Esophagus squamous epithelium (tissue), 5 donors: ENCODE data around the gene COL23A1. TPM values are rescaled to one million over a fixed set of nuclear protein-coding genes. Genes with fewer than 3 reads are reported as not detected.

Experiments used
- DNase-seq: peaks from one replicate; lab custom pipeline; 2025; lab: John Stamatoyannopoulos, UW
- H3K27ac ChIP-seq, 4 donors: fragments of 200-600 bp; sonication (generic); one replicate each; pipeline ENCODE4 v1.5.1; 2016 to 2019; ENCODE audit warnings: mild to moderate bottlenecking in 1 of 4
- H3K27me3 ChIP-seq, 4 donors: fragments of 200-600 bp; sonication (generic); 1 replicate in 3 of 4; 2 replicates in 1 of 4; pipeline versions ENCODE4 v1.5.1 to v1.6.0; 2017 to 2021; ENCODE audit warnings: antibody characterized with exemption in 1 of 4
- H3K36me3 ChIP-seq, 3 donors: fragments of 200-600 bp; sonication (generic); one replicate each; pipeline ENCODE4 v1.5.1; 2016 to 2019
- H3K4me1 ChIP-seq, 3 donors: fragments of 200-600 bp; sonication (generic); one replicate each; pipeline ENCODE4 v1.5.1; 2017 to 2019
- H3K4me3 ChIP-seq, 4 donors: fragments of 200-600 bp; sonication (generic); 1 replicate in 3 of 4; 2 replicates in 1 of 4; pipeline ENCODE4 v1.5.1; 2016 to 2019; ENCODE audit warnings: mild to moderate bottlenecking in 2 of 4, moderate library complexity in 1 of 4
- H3K9me3 ChIP-seq, 3 donors: fragments of 200-600 bp; sonication (generic); one replicate each; pipeline ENCODE4 v1.5.1; 2016 to 2019
- CTCF ChIP-seq, 6 experiments: fragments of 450-650 bp in 4 of 6; fragments of 200-600 bp in 2 of 6; sonication (generic) in 2 of 6; IDR thresholded peaks; one replicate each; pipeline ENCODE4 v1.5.1; 2016 to 2019; ENCODE audit warnings: antibody characterized with exemption in 6 of 6, mild to moderate bottlenecking in 4 of 6, moderate library complexity in 4 of 6
- POLR2A ChIP-seq, 4 donors: fragments of 450-650 bp; IDR thresholded peaks; one replicate each; pipeline ENCODE4 v1.6.1; 2017; ENCODE audit warnings: antibody characterized with exemption in 4 of 4, mild to moderate bottlenecking in 4 of 4, moderate library complexity in 3 of 4
- WGBS, 2 donors: methylation state at CpG; one replicate each; pipeline ENCODE4 v1.1.5; 2018; 5-methylcytosine and 5-hydroxymethylcytosine counted together
- intact Hi-C: fragments of 100-400 bp; cut with DNase I; formaldehyde crosslinking; loops from one replicate; pipeline ENCODE4 v1.15.0; 2022
- total RNA-seq, 4 donors: library from RNA; depleted of rRNA; stranded (reverse); fragments of >200 nt; gene quantifications; one replicate each; pipeline ENCODE4 v1.1.0, GENCODE V29; 2016
- donor health status: DM: yes; HTN: yes; CAD: no.

COL23A1 gene
- total RNA-seq, 4 donors from 2014 or later, result 0.41 to 1.5 (median 0.44) TPM; not detected in 1

DNA sequence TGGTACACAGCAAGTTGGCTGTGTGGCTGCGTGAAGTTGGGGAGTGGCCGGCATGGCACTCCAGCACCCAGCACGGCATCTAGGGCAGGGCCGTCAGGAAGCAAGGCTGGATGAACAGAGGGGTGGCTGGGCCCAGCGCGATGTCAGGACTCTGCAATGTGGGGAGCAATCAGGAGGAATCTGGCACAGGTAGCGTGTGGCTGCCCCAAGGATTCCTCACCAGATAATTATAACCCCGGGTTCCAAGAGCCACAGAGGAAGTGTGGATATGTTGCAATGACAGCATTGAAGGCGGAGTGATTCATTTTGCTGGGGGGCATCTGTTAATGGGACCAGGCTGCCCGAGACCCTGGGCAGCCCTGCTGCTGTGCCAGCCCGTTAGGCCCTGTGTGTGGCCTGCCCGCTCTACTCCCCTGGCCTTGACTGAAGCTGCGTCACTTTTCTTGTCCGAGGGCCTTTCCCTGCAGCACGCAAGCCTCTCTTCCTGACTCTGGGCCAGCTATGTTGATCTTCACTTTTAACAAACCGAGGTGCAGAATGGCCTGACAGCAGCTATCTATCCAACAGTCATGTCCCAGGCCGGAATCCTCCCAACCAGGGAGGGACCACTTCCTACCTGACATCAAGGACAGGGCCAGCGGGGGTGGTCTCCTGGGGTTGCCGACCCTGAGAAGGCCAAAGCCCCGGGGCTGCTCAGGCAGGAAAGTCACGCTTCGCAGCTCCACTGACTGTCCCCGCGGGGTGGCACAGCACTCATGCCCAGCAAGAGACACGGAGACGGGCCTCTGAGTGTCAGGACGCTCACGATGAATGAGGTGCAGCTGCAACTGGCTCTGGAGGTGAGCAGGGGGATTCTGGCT is 239.6 kb downstream of the COL23A1 start:
- DNase-seq, result no peak
- peaks cover 0 to 37% (median 0%) of the 10 kb centered on the region in 4 donors for H3K27me3 ChIP-seq
- 78 to 79% methylated on average over 10 to 21 of the region's 28 CpGs for WGBS, 2 donors
- H3K4me3 ChIP-seq, result no peak overlapping the region
- intact Hi-C loops, result no loop called here
- H3K27ac ChIP-seq, result no peak overlapping the region
- TF ChIP-seq POLR2A (IDR thresholded peaks at IDR 0.05) (no peak), CTCF (IDR thresholded peaks at IDR 0.05) (no peak)
- peaks cover 0 to 6% (median 0%) of the 10 kb centered on the region in 3 donors for H3K4me1 ChIP-seq
- no peaks in the 10 kb centered on the region for H3K9me3 ChIP-seq
- no peaks in the 10 kb centered on the region for H3K36me3 ChIP-seq

- Histone ChIP-seq H3K36me3 (no peaks in the 10 kb centered on the region), H3K4me3 (no peak overlapping the region), H3K27me3 (peaks cover 0 to 35% (median 0%) of the 10 kb centered on the region in 4 donors), H3K27ac (no peak overlapping the region), H3K9me3 (no peaks in the 10 kb centered on the region), H3K4me1 (peaks cover 0 to 6% (median 0%) of the 10 kb centered on the region in 3 donors)
- 85 to 92% methylated on average over 5 of the region's 8 CpGs for WGBS, 2 donors
- no peak for DNase-seq
- intact Hi-C loops, result no loop called here
- TF ChIP-seq POLR2A (IDR thresholded peaks at IDR 0.05) (no peak), CTCF (IDR thresholded peaks at IDR 0.05) (no peak)
These were observed 240.4 kb downstream of the COL23A1 start for GRCh38 chr5:178349625-178350353.

GRCh38 chr5:178349075-178349511 is 241.1 kb downstream of the COL23A1 start:
- Histone ChIP-seq H3K36me3 (no peaks in the 10 kb centered on the region), H3K27ac (no peak overlapping the region), H3K9me3 (no peaks in the 10 kb centered on the region), H3K4me1 (peaks cover 0 to 6% (median 0%) of the 10 kb centered on the region in 3 donors), H3K4me3 (no peak overlapping the region), H3K27me3 (peaks cover 0 to 30% (median 0%) of the 10 kb centered on the region in 4 donors)
- no peak for DNase-seq
- WGBS, 2 donors, result 78 to 86% methylated on average over 12 to 13 of the region's 13 CpGs
- no peak for TF ChIP-seq CTCF (IDR thresholded peaks at IDR 0.05)
- TF ChIP-seq POLR2A (IDR thresholded peaks at IDR 0.05), result no peak
- intact Hi-C loops, result no loop called here

DNA sequence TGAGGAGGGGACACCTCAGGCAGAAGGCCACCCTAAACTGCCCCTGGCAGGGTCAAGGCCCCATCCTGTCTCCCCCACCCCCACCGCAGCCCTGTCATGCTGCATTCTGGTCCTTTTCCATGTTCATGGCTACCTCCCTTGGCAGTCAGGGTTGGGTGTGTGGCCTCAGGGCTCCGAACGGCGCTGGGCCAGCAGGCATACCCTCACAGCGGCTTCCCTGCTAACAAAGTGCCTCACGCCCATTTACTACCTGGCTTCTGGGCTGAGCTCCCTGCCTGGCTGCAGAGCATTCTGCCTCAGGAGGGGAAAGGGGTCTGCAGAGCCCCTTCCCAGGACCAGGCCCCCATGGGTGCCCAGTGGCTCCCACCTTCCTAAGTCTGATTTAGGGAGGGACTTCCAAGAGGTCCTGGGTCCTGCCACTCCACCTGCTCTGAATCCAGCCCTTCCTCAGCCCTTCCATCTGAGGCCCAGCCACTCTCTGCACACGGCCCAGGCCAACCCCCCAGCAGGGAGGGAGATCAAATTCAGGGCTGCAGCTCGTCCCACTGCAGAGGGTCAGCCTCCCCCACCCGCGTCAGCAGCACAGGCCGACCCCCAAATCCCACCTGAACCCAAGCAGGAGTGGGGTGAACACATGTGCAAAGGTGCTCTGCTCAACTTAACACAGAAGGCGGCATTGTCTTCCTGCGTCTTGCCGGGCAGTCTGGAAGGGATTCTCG is 241.7 kb downstream of the COL23A1 start:
- DNase-seq, result no peak
- Histone ChIP-seq H3K4me1 (peaks cover 0 to 6% (median 0%) of the 10 kb centered on the region in 3 donors), H3K27me3 (peaks cover 0 to 28% (median 0%) of the 10 kb centered on the region in 4 donors), H3K27ac (no peak overlapping the region), H3K36me3 (no peaks in the 10 kb centered on the region), H3K9me3 (no peaks in the 10 kb centered on the region), H3K4me3 (no peak overlapping the region)
- TF ChIP-seq CTCF (IDR thresholded peaks at IDR 0.05) (no peak), POLR2A (IDR thresholded peaks at IDR 0.05) (no peak)
- 76 to 85% methylated on average over 4 to 8 of the region's 15 CpGs for WGBS, 2 donors
- intact Hi-C loops, result no loop called here
